GM19395 (cell line): ENCODE data around the gene CREBBP.

ENCODE experiments used
- ATAC-seq: cut with Tn5 transposase; IDR thresholded peaks from one replicate; pipeline ENCODE4 v1.9.1; 2021; ENCODE audit warnings: mild to moderate bottlenecking, moderate library complexity; ENCODE audit not compliant: unreplicated experiment

The CREBBP gene

DNA sequence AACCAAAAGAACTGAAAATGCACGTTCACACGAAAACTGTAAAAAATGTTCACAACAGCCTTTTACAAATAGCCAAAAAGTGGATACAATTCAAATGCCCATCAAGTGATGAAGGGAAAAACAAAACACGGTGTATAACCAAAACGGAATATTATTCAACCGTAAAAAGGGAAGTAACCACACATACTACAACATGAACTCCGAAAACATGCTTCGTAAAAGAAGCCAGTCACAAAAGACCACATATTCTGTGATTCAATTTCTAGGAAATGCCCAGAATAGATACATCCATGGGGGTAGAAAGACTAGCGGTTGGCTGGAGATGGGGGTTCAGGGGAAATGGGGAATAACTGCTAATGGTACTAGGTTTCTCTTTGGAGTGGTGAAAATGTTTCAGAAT, 81.7 kb downstream of the CREBBP start:
- ATAC-seq = no peak

DNA sequence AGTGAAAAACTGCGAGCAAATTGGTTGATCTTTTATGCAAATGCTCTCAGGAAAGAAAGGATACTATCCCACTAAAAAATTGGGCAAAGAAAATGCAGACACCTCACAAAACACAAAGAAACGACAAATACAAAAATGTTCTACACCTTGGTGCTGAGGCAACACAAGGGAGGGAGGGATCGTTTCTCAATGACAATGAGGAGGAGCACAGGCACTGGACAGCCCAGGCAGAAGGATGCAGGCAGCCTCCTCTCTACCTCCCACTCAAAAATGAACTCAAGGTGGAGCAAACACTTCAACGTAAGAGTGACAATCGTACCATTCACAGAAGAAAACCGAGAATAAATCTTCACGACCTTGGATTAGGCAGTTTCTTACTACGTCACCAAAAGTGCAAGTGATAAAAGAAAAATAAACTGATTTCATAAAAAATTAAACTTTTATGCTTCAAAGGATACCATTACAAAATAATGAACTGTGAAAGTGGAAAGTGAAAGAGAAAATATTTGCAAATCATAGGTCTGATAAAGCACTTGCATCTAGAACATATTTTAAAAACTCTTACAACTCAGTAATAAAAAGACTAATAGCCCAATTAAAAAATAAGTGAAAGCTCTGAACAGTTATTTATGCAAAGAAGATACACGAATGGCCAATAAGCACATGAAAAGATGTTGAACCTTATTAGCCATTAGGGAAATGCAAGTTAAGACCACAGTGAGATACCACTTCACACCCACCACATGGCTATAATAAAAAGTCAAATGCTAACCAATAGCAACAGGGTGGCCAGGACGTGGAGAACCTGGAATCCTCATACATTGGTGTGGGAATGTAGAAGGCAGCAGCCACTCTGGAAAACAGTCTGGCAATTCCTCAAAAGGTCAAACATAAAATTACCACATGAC, 82.4 kb downstream of the CREBBP start:
- ATAC-seq = no peak

DNA sequence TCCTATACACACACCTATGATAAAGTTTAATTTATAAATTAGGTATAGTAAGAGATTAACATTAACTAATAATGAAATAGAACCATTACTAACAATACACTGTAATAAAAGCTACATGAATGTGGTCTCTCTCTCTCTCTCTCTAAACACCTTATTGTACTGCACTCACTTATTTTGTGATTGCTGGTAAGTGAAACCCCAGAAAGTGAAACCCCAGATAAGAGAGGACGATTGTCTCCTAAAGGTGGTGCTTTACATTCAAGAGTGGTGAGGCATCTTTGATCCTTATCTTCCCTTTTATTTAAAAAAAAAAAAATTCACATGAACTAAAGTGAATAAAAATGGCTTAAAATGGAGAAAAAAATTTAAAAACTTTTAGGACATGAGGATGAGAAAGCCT, 83.0 kb downstream of the CREBBP start:
- no peak for ATAC-seq

DNA sequence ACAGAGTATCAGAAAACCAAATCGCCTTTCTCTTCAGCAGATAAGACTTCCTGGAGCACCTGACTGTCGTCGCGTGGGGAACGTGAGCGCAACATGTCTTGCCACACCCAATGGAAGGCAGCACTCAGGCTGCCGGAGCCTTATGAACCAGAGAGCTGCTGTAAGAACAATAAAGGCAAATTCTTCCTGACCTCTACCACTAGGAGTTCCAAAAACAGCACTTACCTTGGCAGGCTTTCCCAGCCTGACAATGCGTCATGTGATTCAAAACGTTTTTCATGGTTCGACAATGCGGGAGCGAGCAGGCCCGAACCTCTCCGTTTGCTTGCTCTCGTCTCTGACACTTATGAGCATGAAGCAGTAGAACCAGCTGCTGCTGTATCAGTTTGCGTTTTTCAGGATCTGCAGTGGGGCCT, 87.3 kb downstream of the CREBBP start:
- no peak for ATAC-seq

DNA sequence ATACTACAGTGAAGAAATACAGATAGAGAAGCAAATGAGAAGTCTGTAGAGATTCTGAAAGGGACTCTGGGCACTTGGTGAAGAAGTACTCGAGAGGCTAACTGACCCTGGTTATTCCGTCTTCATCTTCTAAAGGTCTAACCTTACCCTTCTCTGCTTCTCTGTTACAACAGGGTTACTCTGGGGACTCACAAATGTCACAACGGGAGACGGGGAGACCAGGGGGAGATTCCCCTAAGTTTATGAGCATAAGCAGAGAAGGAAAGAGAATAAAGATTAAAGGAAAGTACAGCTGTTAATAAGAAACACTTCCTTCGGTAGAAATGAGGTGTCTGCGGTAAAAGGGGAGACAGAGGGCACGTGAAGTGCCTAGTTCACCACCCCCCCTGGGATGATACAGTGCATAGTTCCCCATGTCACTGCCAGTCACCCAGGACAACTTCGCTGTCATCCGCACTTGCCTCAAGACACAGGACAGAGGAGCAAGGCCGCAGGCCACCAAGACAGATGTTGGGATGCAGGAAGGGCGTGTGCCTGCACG, 88.0 kb downstream of the CREBBP start:
- ATAC-seq = no peak

DNA sequence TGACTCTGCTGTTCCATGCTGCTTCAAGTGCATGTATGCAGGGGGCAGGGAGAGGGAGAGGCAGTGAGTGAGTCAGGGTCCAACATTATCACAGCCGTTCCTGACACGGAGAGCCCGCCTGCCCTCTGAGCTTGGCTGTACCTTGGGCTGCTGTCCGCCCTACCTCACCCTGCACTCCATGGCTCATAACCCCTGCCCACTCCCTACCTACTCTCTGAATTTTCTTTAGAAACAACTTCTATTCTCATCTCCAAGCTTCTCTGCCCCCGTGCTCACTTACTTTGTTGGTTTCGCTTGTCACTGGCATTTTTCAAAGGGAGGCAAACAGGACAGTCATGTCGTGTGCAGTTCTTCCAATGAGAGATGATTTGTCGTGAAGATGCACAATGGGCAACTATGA, 88.8 kb downstream of the CREBBP start:
- ATAC-seq = no peak

DNA sequence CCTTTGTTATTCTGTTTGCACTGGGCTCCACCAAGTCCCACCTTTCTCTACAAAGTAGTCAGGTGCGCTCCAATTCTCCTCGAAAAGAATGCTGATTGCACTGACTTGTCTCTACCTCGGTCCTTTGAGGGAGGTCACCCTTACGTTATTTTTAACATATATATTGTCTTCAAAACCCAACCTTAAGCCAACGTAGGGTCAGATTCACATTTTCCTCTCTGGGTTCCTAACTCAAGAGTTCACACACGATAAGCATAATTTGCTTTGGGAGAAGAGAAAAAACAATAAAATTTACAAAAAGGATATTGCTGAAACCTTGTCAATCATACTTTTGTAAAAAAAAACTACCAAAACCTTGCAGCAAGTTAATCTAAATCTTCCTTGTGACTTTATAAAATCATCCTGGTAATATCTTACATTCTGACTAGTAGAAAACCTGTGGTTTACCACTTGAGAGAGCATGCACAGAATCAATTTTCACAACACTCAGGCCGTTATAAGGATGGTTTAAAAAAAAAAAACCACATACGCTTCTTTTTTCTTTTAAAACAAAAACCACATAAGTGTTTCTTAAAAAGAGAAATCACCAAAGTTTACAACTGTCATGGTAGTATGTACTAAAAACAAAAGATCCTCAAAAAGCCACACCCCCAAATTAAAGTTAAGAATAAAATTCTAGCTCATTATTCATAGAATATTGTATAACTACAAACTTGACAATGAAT, 91.0 kb downstream of the CREBBP start:
- ATAC-seq = peak; percentile 49

DNA sequence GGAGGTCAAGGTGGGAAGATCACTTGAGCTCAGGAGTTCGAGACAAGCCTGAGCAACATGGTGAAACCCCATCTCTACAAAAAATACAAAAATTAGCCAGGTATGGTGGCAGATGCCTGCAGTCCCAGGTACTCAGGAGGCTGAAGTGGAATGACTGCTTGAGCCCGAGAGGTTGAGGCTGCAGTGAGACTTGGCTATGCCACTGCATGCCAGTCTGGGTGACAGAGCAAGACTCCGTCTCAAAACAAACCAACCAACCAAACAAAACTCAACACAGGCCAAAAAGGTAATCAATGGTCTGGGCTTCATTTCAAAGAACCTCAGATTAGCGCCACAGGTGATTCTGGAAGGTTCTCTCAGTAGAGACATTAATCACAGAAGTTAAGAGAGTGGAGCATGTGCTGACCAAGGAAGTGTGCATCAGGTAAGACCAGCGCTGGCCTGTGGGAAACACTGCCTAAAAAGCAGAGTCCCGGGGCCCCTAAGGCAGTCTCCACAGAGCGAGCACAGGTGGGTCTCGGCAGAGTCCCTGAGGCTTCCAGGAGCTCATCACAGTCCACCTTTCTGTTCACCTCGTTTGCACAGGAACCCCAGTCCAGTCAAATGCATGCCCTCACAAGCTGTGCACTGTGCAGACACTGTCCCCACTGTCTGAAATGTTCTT, 91.7 kb downstream of the CREBBP start:
- no peak for ATAC-seq

DNA sequence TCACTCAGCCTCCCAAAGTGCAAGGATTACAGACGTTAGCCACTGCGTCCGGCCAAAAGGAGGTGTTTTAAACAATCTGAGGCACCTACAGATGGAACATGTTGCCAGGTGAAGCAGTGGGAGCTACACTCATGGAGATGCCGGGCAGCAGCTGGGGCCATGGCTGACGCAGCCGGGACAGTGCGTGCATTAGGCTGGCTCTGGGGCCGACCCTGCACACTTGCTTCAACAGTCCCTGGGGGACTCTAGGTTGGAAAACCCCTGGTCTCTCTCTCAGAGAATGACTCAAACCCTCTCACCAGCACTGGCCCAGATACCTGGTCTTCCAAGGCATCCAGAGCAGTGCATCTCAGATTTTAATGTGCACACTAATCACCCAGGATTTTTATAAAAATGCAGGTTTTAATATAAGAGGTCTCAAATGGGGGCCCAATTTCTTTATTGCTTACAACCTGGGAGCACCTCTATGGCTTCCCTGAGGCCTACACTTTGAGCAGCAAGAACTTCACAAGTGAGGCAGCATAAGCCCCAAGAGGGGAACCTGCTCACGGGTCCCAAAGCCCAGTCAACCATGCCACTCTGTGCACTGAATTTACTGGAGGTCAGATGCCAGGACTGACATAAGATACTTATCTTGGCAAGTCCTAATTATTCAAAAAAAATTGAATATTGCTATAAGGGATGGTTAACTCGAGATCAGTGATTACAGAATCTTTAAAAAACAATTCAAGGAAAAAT, 92.4 kb downstream of the CREBBP start:
- peak; percentile 75 for ATAC-seq

DNA sequence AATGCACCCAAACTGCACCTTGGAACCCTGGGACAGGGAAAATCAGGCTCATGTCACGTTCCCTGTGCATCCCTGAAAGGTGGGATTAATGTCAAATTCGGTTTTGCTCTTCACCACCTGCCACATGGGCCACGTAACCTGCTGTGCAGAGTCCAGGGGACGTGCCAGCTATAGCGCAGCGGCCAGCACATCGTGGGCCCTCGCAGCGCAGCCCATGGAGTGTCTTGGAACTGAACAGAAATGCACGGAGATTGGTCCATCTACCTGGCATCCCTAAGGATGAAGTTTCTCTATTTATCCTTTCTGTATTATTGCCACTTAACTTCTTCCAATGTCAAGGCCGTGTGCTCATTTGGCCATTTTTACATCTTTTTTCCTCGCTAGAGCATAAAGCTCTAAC, 95.1 kb downstream of the CREBBP start:
- no peak for ATAC-seq

DNA sequence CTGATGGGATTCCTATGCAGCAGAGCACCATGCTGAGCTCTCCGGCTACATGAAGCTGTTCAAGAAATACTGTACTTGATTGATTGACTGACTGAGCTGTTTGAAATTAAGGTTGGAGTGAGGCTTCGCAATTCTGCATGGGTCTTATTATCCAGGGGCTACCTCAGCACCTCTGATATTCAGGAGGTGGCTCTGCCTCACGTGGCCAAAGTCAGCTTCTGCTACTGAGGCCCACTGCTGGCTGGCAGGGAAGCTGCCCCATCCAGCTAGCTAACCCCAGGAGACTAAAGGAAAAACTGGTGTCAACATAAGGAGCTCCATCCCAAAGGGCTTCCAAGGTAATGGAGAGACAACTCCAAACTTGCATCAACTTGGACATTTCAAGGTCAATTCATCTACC, 97.0 kb downstream of the CREBBP start:
- no peak for ATAC-seq

DNA sequence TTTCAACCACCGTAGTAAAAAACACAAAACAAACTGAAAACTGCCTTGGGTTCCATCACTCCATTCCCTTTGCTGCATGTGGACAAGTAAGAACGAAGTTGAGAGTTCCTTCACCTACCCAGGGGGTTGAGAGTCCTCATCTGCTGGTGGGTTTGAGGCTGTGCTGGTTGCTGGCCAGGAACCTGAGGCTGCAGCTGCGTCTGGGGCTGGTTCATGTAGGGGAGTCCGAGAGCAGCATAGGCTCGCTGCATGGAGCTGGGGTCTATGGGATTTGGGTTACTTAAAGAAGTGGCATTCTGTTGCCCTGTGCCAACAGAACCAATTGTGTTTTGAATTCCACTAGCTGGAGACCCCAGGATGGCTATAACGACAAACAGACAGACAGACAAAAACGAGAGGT, 97.9 kb downstream of the CREBBP start:
- no peak for ATAC-seq

DNA sequence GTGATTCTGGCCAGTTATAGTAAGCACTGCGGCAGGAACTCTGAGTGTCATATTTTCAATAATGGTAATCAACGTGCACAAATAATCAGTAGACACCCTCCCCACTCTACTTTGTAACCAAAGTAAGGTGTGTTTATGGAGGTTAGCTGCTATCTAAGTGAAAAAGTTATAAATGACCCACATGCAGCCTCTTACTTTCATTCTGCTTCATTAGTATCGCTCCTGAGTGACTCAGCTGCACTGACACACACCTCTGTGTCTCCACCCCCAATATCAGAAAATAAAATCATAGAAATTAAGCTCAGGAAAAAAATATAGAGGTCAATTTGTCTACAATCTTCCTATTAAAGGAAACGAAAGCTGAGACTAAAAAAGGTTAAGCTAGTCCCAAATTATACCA, 99.1 kb downstream of the CREBBP start:
- no peak for ATAC-seq

DNA sequence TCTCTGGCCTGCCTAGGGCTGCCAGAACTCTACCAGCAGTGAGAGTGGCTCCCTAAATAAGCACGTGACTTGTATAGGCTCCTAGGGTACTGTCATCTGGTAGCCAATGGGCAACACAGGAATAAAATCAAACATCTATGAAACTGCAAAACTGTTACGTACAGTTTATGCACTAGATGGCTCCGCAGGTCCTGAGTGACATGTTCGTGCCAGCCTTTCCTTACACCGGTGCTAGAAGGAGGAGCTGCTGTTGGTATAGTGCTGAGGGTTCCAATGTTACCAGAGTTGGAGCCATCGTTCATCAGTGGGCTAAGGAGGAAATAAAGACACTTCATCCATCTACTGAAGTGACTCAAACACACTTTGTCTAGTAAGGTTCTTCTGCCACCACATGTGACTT, 99.9 kb downstream of the CREBBP start:
- ATAC-seq = no peak

DNA sequence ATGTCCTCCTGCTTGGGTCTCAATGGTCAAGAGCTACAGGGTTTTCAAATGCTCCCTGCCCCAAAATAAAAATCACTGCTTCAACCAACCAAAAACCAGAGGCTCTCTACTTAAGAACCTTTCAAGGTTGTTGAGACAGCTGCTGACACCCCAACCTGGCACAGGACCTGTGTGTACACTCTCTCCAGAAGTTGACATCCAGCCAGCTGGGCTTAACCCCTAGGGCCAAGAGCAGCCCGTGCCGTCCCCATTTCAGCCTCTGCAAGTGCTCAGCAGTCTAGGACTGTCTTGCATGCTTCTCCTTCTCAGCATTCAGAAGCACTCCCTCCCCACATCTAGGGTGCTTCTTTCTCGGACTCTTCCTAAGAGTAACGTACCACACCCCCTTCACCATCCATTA, 104.2 kb downstream of the CREBBP start:
- ATAC-seq = no peak

DNA sequence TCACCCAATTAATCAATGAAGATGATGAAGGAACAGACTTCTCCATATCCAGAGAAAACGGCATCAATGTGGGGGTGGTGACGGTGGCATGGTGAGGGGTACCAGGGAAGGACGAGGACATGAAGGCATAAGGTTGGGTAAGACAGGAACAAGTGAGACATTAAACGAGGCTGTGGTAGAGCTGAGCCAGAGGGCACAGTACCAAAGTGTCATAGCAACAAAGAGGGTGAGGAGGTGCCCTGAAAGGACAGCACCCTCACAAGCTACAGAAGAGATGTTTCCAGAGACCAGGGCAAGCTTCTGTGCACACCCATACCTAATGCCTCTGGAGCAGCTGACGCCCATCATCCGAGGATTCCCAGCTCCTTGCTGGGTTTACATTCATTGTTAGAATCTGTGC, 105.7 kb downstream of the CREBBP start:
- no peak for ATAC-seq

DNA sequence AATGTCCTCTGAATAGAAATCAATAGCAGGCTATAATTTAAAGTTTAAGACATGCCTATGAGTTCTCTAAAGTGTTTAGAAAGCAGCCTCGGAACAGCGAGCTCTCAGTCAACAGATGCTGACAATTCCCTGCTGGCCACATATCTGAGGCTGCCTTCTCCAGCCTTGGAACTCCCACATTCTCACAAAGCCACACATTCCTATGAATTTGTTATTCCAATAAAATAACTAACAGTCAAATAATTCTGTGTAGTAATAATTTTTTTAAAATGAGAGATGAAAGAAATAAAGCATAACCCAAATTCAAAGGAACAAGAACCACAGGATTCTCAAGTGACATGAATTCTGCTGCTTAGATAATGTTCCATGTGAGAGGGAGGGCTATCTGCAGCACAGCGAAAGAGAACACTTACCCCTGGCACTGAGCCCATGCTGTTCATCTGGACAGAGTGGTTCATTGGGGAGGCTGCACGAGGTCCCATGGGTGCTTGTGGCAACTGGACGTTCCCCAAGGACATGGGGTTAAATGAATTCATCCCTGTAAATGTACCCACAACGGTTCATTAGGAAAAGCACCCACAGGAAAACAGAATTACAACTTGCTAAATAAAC, 106.3 kb downstream of the CREBBP start:
- ATAC-seq = no peak

DNA sequence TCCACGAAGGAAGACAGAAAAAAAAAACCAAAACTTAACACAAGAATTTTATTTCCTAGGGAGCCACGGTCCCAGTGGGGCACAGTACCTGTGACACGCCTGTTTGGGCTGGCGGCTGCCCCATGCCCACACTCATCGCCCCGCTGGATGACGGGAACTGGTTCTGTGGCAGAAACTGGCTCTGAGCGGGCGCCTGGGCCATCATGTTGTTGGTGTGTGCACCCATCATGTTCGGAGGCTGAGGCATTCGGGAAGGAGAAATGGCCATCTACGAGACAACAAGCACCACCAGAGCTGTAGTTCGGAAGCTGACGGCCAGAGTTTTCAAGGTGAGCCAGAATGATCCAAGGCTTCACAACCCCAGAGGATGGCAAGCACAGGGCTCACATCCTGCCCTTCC, 106.8 kb downstream of the CREBBP start:
- ATAC-seq = no peak

DNA sequence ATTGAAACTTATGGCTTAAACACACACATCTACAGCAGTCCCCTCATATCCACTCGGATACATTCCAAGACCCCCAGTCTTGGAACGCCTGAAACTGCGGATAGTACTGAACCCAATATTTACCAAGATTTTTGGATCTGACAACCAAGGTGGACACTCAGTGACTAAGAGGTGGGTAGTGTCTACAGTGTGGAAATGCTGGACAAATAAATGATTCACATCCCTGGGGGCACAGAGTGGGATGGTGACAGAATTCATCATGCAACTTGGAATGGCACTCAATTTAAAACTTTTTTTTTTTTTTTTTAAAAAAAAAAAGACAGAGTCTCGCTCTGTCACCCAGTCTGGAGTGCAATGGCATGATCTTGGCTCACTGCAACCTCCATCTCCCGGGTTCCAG, 109.0 kb downstream of the CREBBP start:
- no peak for ATAC-seq

DNA sequence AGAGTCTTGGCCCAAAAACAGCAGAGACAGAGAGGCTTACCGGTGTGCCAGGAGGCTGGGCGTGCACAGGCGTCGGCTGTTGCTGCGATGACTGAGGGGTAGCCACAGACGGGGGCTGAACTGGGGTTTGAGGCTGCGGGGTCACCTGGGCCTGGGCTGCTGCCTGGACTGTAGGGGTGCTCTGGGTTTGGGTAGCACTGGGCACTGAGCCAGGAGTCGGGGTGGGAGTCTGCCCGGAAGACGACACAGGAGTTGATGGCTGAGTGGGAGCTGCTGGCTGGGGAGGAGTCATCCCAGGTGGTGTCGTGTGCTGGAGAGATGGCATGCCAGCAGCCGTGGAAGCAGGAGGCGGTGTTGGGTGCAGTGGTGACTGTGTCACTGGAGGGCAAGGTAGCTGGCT, 110.0 kb downstream of the CREBBP start:
- ATAC-seq = no peak
